ENCODE data around the gene SELENOK. TPM values are rescaled to one million over a fixed set of nuclear protein-coding genes. Genes with fewer than 3 reads are reported as not detected.

Gene SELENOK
- 21.5 to 26.5 TPM (median 23.7 TPM) in 5 replicates for total RNA-seq (2022; extraction: Qiagen RNA extraction; ENCODE audit: low read depth)

DNA sequence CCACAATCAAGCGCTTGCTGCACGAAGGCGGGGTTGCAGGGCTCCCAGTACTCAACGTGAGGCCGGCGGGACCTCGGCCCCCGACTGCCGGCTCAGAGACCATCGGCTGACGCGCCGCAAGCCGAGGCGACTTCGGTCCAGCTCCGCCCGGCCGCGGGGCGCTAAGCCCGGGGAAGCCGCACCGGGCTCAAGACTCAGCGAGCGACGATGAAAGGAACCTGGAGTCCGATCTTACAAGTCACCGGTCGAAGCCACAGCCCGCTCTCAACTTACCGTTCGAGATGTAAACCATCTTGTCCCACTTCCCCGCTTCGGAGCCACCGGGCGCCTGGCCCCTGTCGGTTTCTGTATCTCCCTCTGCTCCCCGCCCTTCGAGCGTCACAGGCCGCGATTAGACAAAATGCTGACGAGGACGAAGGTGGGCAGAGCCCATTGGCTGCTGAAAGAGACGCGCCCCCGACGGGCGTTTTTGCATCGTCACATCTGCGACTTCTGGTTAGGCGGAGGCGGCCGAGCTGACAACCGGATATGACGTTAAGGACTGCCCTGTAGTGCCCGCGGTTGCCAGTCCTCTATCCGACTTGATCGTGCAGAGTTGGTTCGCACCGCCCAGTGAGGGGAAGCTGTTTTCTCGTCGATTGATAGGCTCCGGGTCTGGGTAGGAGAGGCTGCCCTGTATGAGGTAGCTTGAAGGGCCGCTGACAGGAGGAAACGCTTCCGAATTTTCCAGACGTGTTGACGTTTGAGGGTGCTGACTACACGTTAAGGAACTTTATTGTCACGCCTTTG lies at the start of gene SELENOK:
SELENOK (minus strand) TSS at position 363 of the 789 bp plus-strand sequence.

DNA sequence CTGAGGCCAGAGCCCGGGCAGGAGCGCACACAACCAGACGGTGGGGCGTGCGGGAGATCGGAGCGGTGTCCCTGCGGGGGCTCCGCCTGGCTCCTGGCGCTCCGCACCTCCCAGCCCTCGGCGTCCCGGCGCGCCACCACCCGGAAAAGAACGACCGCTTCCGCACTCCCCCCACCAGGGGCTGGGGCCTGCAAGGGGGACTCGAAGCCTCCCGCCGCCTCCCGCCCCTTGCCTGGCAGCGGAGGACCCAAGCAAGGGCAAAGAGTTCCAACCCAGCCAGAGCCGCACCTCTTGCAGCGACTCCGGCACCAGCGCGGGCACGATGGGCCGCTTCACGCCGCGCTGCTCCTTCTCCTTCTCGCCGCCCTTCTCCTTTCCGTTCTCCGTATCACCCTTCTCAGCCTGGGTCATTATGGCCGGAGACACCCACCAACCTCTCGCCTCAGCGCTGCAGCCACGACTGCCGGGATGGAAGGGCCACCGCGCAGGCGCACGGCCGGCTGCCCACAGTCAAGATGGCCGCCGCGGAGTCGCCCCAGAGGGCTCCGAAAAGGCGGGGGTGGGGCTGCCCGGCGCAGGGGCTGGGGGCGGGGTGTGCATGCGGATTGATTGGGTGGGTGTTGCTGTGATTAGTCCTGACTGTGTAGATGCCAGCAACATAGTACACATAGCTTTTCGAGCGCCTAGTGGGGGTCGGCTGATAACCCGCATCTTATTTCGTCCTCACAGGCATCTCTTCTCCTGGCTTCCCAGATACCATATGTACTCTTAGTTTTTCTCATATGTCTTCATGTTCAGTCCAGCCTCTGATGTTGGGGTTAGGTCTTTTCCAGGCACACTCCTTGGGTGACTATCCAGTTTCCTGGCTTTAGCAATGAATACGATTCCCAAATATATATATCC lies 9.7 kb downstream of the SELENOK start, which contains the start of gene ACTR8:
ACTR8 (minus strand) TSS at position 462 of the 903 bp plus-strand sequence; CDS start at position 411, 51 bp downstream.

DNA sequence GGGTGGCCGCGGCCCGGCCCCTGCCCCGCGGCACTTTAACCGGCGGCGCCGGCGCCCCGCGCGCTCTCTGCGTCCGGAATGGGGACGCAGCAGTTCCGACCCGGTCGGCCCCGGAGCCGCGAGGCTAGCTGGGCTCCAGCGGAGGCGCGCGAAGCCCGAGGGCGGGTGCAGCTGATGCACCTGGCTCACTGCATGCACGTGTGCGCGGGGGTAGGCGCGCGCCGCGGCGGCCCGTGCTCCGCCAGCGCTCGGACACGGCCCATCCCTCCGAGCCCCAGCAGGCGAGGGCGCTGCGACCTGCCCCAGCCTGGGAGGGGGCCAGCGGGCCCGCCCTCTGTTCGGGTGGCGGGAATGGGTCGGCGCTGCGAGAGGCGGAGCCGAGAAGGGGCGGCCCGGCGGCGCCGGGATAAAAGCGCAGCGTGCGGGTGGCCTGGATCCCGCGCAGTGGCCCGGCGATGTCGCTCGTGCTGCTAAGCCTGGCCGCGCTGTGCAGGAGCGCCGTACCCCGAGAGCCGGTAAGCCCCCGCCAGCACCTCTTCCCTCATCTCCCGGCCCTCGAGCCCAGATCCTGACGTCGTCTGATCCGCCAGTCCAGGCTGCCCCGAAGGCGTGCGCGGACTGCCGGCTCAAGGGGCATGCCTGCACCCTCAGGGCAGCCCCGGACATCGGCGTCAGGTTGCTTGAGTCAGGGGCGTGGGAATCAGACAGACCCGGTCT lies 45.4 kb downstream of the SELENOK start, which contains the start of the genes CHDH and IL17RB:
CHDH (minus strand) TSS at position 286 of the 717 bp plus-strand sequence. CDS start 22,411 bp downstream, outside the sequence.
IL17RB (plus strand) TSS at position 435 of the 717 bp plus-strand sequence; CDS start at position 456, 21 bp downstream.

Other genes with a start within 250 kb of the SELENOK start
- gene CHDH, start 45.4 kb downstream of the SELENOK start, total RNA-seq (2022; extraction: Qiagen RNA extraction; ENCODE audit: low read depth), result 1.8 to 3.4 TPM (median 2.4 TPM) in 5 replicates
- 0.77 to 1.8 TPM (median 1.0 TPM) in 5 replicates for gene IL17RB, start 45.3 kb downstream of the SELENOK start, total RNA-seq (2022; extraction: Qiagen RNA extraction; ENCODE audit: low read depth)
- gene ACTR8, start 9.7 kb downstream of the SELENOK start, total RNA-seq (2022; extraction: Qiagen RNA extraction; ENCODE audit: low read depth), result 13.5 to 19.1 TPM (median 17.1 TPM) in 5 replicates
- gene CACNA2D3, start 230.7 kb upstream of the SELENOK start, total RNA-seq (2022; extraction: Qiagen RNA extraction; ENCODE audit: low read depth), result 0.03 to 0.05 TPM in 2 of 5 replicates, not detected in the others

Data from A549 treated with RU486 at 1 μM for 4 hours (cell line).